Measurements from ENCODE around the gene PPM1L. TPM values are rescaled to one million over a fixed set of nuclear protein-coding genes. Genes with fewer than 3 reads are reported as not detected.

PPM1L gene
- total RNA-seq, 2 donors from 2014 or later, result 15.0 to 15.6 TPM

DNA sequence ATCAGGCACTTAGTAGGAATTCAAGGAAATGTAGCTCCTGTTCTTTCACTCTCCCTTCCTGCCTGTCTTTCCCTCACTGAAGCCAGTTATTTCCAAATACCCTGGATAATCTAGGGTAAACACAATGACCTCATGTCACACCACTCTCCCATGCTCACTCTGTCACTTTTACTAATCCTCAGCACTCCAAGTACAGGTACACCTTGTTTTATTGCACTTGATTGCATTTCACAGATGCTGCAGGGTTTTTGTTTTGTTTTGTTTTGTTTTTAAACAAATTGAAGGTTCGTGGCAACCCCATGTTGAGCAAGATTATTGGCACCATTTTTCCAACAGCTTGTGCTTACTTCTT lies 40.8 kb downstream of the PPM1L start:
- no peak overlapping the region for H3K4me3 ChIP-seq
- H3K4me1 ChIP-seq, result no peaks in the 10 kb centered on the region
- intact Hi-C loops (cut with DNase I), result no loop called here
- TF ChIP-seq, protein P1, sequence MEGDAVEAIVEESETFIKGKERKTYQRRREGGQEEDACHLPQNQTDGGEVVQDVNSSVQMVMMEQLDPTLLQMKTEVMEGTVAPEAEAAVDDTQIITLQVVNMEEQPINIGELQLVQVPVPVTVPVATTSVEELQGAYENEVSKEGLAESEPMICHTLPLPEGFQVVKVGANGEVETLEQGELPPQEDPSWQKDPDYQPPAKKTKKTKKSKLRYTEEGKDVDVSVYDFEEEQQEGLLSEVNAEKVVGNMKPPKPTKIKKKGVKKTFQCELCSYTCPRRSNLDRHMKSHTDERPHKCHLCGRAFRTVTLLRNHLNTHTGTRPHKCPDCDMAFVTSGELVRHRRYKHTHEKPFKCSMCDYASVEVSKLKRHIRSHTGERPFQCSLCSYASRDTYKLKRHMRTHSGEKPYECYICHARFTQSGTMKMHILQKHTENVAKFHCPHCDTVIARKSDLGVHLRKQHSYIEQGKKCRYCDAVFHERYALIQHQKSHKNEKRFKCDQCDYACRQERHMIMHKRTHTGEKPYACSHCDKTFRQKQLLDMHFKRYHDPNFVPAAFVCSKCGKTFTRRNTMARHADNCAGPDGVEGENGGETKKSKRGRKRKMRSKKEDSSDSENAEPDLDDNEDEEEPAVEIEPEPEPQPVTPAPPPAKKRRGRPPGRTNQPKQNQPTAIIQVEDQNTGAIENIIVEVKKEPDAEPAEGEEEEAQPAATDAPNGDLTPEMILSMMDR (IDR thresholded peaks at IDR 0.05), result no peak
- H3K9me3 ChIP-seq, result no peaks in the 10 kb centered on the region
- DNase-seq, result peak; percentile 24
- H3K27ac ChIP-seq, result no peak overlapping the region
- H3K9ac ChIP-seq (ENCODE audit: low read depth in 2 of 2, low read length in 2 of 2), result no peak overlapping the region
- H3K27me3 ChIP-seq, result no peaks in the 10 kb centered on the region
- H3K36me3 ChIP-seq, result no peaks in the 10 kb centered on the region

DNA sequence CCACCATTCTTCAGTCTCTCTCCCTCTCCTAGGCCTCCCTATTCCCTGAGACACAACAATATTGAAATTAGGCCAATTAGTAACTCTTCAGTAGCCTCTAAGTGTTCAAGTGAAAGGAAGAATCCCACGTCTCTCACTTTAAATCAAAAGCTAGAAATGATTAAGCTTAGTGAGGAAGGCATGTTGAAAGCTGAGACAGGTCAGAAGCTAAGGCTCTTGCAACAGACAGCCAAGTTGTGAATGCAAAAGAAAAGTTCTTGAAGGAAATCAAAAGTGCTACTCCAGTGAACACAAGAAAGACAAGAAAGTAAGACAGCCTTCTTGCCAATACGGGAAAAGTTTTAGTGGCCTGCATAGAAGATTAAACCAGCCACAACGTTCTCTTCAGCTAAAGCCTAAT lies 41.3 kb downstream of the PPM1L start:
- DNase-seq, result no peak
- Histone ChIP-seq H3K4me1 (no peaks in the 10 kb centered on the region), H3K9me3 (no peaks in the 10 kb centered on the region), H3K4me3 (no peak overlapping the region), H3K9ac (ENCODE audit: low read depth in 2 of 2, low read length in 2 of 2) (no peak overlapping the region), H3K27me3 (no peaks in the 10 kb centered on the region), H3K27ac (no peak overlapping the region), H3K36me3 (no peaks in the 10 kb centered on the region)
- intact Hi-C loops (cut with DNase I), result no loop called here
- TF ChIP-seq, protein P1 (IDR thresholded peaks at IDR 0.05), result no peak

DNA sequence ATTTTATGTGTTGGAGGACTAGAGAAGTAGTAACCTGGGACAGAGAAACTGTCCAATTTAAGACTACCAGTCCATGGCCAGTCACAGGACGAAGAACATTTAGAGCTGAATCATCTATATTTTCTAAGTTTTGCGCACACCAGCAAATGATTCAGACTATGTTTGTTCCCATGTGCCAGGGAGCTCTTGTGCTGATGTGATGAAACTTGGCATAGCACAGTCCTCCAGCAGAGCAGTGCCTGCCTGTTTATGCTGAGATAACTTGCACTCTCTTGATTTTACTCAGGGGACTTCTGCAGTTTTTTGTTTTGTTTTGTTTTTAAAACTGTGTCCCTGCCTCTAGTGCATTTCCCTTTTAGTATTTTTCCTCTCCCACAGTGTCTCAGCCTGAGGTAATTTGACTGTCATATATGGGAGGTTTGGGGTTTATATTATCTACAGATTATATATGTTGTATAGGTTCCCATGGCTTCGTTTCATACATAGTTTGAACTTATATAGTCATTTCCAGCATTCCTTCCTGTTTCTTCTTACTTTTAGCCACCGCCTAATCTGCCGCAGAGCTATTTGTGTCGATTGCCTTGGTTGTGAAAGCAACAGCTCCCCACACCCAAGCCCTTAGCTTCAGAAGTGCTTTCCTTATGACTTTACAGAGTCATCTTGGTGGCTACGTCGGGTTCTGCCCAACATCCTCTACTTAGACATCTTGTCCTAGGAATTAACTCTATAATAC lies 45.5 kb downstream of the PPM1L start:
- H3K36me3 ChIP-seq, result no peaks in the 10 kb centered on the region
- no peaks in the 10 kb centered on the region for H3K27me3 ChIP-seq
- H3K9me3 ChIP-seq, result no peaks in the 10 kb centered on the region
- no peak overlapping the region for H3K4me3 ChIP-seq
- intact Hi-C loops (cut with DNase I), result no loop called here
- no peaks in the 10 kb centered on the region for H3K4me1 ChIP-seq
- peak overlapping the region; percentile 23 for H3K27ac ChIP-seq
- TF ChIP-seq, protein P1 (IDR thresholded peaks at IDR 0.05), result no peak
- H3K9ac ChIP-seq (ENCODE audit: low read depth in 2 of 2, low read length in 2 of 2), result peak overlapping the region in 1 of 2 donors; percentile 35
- DNase-seq, result peak; percentile 65

DNA sequence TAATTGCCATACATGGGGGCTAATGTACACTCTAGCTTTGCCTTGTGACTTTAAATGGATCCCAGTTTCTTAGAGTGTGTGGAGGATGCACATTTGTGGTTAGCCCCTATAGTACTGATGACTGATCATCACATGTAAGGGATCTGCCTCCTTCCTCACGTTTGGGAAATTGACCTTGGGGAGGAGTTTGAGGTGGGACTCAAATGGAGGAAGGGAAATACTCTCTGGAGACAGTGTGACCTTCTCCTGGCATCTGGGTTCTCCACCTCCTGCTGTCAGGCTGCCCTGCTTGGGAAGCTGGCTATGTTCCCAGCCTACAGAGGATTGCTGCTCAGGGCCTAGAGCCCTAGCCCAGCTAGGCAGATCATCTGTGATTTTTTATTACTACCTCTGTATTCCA lies 48.7 kb downstream of the PPM1L start:
- no peaks in the 10 kb centered on the region for H3K4me1 ChIP-seq

DNA sequence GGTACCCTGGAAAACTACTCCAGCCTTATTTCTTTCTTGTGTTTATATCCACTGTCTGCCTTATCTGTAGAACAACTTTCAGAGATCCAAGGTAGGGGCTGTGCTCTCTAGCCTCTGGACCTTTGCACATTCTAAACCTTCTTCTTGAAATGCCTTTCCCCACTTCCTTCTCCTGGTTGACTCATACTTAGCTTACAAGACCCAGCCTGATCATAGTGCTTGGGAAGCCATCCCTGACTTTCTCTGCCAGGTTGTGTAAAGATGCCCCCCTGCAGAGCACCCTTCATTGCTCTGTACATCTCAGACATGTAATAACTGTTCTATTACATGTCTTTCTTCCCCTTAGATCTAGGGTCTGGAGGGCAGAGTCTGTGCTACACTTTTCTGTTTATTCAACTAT lies 50.1 kb downstream of the PPM1L start:
- Histone ChIP-seq H3K9me3 (no peaks in the 10 kb centered on the region), H3K9ac (ENCODE audit: low read depth in 2 of 2, low read length in 2 of 2) (no peak overlapping the region), H3K4me1 (no peaks in the 10 kb centered on the region), H3K27ac (no peak overlapping the region), H3K36me3 (no peaks in the 10 kb centered on the region), H3K4me3 (no peak overlapping the region), H3K27me3 (no peaks in the 10 kb centered on the region)
- TF ChIP-seq, protein P1 (IDR thresholded peaks at IDR 0.05), result no peak
- DNase-seq, result no peak
- intact Hi-C loops (cut with DNase I), result no loop called here

More for the DNA sequence above, 48.7 kb downstream of the PPM1L start:
- no peaks in the 10 kb centered on the region for H3K27me3 ChIP-seq
- intact Hi-C loops (cut with DNase I), result no loop called here
- no peak overlapping the region for H3K27ac ChIP-seq
- TF ChIP-seq, protein P1 (IDR thresholded peaks at IDR 0.05), result no peak
- no peak overlapping the region for H3K9ac ChIP-seq (ENCODE audit: low read depth in 2 of 2, low read length in 2 of 2)
- no peak overlapping the region for H3K4me3 ChIP-seq
- DNase-seq, result no peak
- no peaks in the 10 kb centered on the region for H3K36me3 ChIP-seq
- no peaks in the 10 kb centered on the region for H3K9me3 ChIP-seq

Data from colonic mucosa (tissue), 4 donors.